Measurements from ENCODE around the gene HOXB7.

Gene HOXB7

GRCh38 chr17:48642843-48643696, 32.3 kb upstream of the HOXB7 start:
- no peaks in the 10 kb centered on the region for H3K36me3 ChIP-seq (ENCODE audit: insufficient read depth, low read depth, low read length)
- peaks cover 100% of the 10 kb centered on the region for H3K27me3 ChIP-seq (ENCODE audit: insufficient read depth, low read length)
- H3K4me1 ChIP-seq (ENCODE audit: insufficient read depth, low read length) = no peaks in the 10 kb centered on the region
- H3K9ac ChIP-seq (ENCODE audit: low read depth, low read length) = no peak overlapping the region
- H3K27ac ChIP-seq (ENCODE audit: low read length) = no peak overlapping the region
- no peak overlapping the region for H3K4me3 ChIP-seq (ENCODE audit: low read length)
- H3K9me3 ChIP-seq (ENCODE audit: insufficient read depth, low read depth, low read length) = no peaks in the 10 kb centered on the region; the same call in 1 of the 2 replicates

DNA sequence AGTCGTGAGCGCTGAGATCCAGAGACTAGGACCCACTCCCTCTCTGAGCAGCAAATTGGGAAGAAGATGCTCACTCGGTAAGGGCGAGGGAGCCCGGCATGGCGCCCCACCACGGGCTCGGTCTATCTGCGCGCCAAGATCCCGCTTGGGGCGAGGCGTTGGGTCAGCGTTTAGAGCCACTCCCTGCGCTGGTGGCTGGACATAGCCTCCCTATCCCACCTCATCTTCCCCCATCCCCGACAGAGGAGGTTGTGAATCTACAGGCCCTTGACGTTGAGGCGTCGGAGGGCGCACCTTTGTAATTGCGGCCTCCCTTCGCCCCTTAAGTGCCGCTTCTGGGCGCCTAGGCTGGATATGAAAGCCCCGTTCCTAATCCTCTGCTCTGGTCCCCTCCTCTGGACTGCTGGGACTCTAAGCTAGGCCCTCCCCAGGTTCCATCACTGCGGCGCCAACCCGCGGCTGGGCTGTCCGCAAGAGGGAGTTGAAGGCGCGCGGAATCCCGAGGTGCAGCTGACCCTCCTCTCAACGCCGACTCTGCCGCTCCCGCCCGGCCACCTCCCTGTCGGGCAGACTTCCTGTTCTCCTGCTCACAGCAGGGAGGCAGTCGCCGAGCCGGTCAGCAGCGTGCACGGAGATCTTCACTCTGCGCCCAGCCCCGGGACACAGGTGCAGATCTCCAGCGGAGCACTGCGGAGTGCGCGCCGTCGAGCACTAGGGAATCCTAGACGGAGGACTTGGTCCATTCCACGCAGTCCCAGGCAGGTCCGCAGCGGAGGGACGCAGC, 31.4 kb upstream of the HOXB7 start:
- Histone ChIP-seq H3K9me3 (ENCODE audit: insufficient read depth, low read depth, low read length) (no peaks in the 10 kb centered on the region; the same call in 1 of the 2 replicates), H3K27ac (ENCODE audit: low read length) (no peak overlapping the region), H3K27me3 (ENCODE audit: insufficient read depth, low read length) (peaks cover 100% of the 10 kb centered on the region), H3K4me1 (ENCODE audit: insufficient read depth, low read length) (no peaks in the 10 kb centered on the region), H3K36me3 (ENCODE audit: insufficient read depth, low read depth, low read length) (no peaks in the 10 kb centered on the region), H3K4me3 (ENCODE audit: low read length) (no peak overlapping the region), H3K9ac (ENCODE audit: low read depth, low read length) (no peak overlapping the region)

- Histone ChIP-seq H3K4me1 (ENCODE audit: insufficient read depth, low read length) (no peaks in the 10 kb centered on the region), H3K9ac (ENCODE audit: low read depth, low read length) (no peak overlapping the region), H3K36me3 (ENCODE audit: insufficient read depth, low read depth, low read length) (no peaks in the 10 kb centered on the region), H3K27me3 (ENCODE audit: insufficient read depth, low read length) (peaks cover 100% of the 10 kb centered on the region), H3K27ac (ENCODE audit: low read length) (no peak overlapping the region), H3K4me3 (ENCODE audit: low read length) (no peak overlapping the region), H3K9me3 (ENCODE audit: insufficient read depth, low read depth, low read length) (no peaks in the 10 kb centered on the region; the same call in 1 of the 2 replicates)
These were observed 30.8 kb upstream of the HOXB7 start for GRCh38 chr17:48641541-48642058.

- Histone ChIP-seq H3K36me3 (ENCODE audit: insufficient read depth, low read depth, low read length) (no peaks in the 10 kb centered on the region), H3K9ac (ENCODE audit: low read depth, low read length) (no peak overlapping the region), H3K27me3 (ENCODE audit: insufficient read depth, low read length) (peaks cover 100% of the 10 kb centered on the region), H3K27ac (ENCODE audit: low read length) (no peak overlapping the region), H3K4me3 (ENCODE audit: low read length) (no peak overlapping the region), H3K9me3 (ENCODE audit: insufficient read depth, low read depth, low read length) (no peaks in the 10 kb centered on the region; the same call in 1 of the 2 replicates), H3K4me1 (ENCODE audit: insufficient read depth, low read length) (no peaks in the 10 kb centered on the region)
These were observed 30.0 kb upstream of the HOXB7 start for GRCh38 chr17:48640858-48641180.

DNA sequence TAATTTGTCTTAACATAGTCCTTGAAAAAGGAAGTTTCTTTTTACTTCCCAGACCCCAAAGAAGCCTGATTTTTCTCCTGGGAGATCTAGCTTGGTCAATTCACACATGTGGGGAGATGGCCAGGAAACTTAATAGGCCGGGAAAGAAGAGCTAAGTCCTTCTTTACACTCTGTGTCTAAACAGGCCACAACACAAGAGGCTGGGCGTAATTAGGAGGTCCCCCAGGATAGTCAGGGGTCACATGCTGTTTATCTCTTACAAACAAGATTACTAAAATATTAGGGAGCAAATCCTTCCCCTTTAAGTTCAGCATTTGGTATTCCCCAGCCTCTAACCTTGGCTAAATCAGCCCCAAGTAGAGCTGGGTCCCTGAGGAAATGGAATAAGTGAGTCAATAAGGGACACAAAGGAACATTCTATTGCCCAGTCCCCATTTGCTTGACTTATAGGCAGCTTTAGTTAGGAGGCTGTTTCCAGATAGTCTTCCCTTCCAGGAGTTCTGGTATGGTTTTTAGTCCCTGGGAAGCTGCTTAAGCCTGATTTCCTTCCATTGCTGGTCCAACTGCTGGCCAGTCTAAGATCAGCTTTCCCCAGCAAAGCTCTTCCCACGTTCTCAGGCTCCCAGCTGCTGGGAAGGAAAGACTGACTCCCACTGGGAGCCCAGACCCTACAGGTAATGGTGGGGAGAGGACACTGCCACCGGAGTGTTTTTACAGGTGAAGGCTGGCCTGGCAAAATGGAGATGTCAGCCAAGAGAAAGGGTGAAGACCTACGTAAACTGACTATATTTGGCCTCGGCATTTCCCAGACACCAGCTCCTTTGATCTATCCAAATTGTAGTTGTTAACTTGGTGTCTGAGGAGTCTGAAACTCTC, 29.4 kb upstream of the HOXB7 start:
- no peak overlapping the region for H3K27ac ChIP-seq (ENCODE audit: low read length)
- H3K9ac ChIP-seq (ENCODE audit: low read depth, low read length) = no peak overlapping the region
- H3K27me3 ChIP-seq (ENCODE audit: insufficient read depth, low read length) = peaks cover 100% of the 10 kb centered on the region
- no peaks in the 10 kb centered on the region; the same call in 1 of the 2 replicates for H3K9me3 ChIP-seq (ENCODE audit: insufficient read depth, low read depth, low read length)
- H3K4me3 ChIP-seq (ENCODE audit: low read length) = no peak overlapping the region
- H3K4me1 ChIP-seq (ENCODE audit: insufficient read depth, low read length) = no peaks in the 10 kb centered on the region
- H3K36me3 ChIP-seq (ENCODE audit: insufficient read depth, low read depth, low read length) = no peaks in the 10 kb centered on the region

GRCh38 chr17:48639136-48639535, 28.3 kb upstream of the HOXB7 start:
- H3K9me3 ChIP-seq (ENCODE audit: insufficient read depth, low read depth, low read length) = no peaks in the 10 kb centered on the region; the same call in 1 of the 2 replicates
- no peak overlapping the region for H3K27ac ChIP-seq (ENCODE audit: low read length)
- peaks cover 100% of the 10 kb centered on the region for H3K27me3 ChIP-seq (ENCODE audit: insufficient read depth, low read length)
- H3K36me3 ChIP-seq (ENCODE audit: insufficient read depth, low read depth, low read length) = no peaks in the 10 kb centered on the region
- H3K4me1 ChIP-seq (ENCODE audit: insufficient read depth, low read length) = no peaks in the 10 kb centered on the region
- H3K9ac ChIP-seq (ENCODE audit: low read depth, low read length) = no peak overlapping the region
- H3K4me3 ChIP-seq (ENCODE audit: low read length) = no peak overlapping the region

DNA sequence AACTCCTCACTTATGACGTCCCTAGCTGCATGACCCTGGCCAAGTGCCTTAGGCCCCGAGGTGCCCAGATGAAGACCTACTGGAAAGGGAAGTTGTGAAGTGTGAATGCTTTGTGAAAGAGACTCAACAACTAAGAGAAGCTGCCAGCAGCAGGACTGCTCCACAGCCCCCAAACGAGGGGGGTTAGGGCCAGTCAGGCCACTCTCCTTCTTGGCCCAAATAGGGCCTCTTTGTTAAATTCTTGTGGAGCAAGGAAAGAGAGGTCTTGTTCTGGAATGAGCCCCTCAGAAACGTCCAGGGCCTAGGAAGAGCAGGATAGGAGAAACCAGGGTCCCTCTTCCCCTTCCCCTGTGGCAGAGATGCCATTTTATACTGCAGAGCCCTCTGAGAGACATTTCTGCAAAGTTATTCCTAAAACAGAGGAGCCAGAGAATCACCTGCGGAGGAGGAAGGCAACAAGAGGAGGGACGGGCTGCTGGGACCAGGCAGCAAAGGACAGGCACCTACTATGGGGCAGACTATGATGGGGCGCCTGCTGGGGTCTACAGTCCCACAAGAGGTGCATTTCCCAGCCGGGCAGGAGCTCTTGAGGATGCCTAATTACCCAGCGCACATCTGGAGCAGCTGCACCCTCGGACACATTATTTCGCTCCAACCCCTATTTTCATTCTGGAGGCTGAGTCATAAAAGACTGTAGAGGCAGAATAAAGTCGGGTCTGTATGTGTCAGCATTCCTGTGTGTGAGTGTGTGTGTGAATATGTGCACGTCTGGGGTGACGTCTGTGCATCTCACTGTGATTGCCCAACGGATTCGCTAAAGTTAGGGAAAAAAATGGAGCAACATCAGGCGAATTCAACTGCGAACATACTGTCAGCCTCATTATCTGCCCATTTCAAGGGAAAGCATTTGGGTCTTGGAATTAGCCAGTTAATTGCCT, 26.8 kb upstream of the HOXB7 start:
- Histone ChIP-seq H3K4me3 (ENCODE audit: low read length) (no peak overlapping the region), H3K27ac (ENCODE audit: low read length) (no peak overlapping the region), H3K36me3 (ENCODE audit: insufficient read depth, low read depth, low read length) (no peaks in the 10 kb centered on the region), H3K9ac (ENCODE audit: low read depth, low read length) (no peak overlapping the region), H3K27me3 (ENCODE audit: insufficient read depth, low read length) (peaks cover 100% of the 10 kb centered on the region), H3K4me1 (ENCODE audit: insufficient read depth, low read length) (no peaks in the 10 kb centered on the region), H3K9me3 (ENCODE audit: insufficient read depth, low read depth, low read length) (peaks cover 7% of the 10 kb centered on the region; the same call in 1 of the 2 replicates)

- Histone ChIP-seq H3K27me3 (ENCODE audit: insufficient read depth, low read length) (peaks cover 100% of the 10 kb centered on the region), H3K27ac (ENCODE audit: low read length) (no peak overlapping the region), H3K4me3 (ENCODE audit: low read length) (no peak overlapping the region), H3K9me3 (ENCODE audit: insufficient read depth, low read depth, low read length) (peaks cover 14% of the 10 kb centered on the region; the same call in 1 of the 2 replicates), H3K36me3 (ENCODE audit: insufficient read depth, low read depth, low read length) (no peaks in the 10 kb centered on the region), H3K4me1 (ENCODE audit: insufficient read depth, low read length) (no peaks in the 10 kb centered on the region), H3K9ac (ENCODE audit: low read depth, low read length) (no peak overlapping the region)
These were observed 25.6 kb upstream of the HOXB7 start for GRCh38 chr17:48636177-48637018.

DNA sequence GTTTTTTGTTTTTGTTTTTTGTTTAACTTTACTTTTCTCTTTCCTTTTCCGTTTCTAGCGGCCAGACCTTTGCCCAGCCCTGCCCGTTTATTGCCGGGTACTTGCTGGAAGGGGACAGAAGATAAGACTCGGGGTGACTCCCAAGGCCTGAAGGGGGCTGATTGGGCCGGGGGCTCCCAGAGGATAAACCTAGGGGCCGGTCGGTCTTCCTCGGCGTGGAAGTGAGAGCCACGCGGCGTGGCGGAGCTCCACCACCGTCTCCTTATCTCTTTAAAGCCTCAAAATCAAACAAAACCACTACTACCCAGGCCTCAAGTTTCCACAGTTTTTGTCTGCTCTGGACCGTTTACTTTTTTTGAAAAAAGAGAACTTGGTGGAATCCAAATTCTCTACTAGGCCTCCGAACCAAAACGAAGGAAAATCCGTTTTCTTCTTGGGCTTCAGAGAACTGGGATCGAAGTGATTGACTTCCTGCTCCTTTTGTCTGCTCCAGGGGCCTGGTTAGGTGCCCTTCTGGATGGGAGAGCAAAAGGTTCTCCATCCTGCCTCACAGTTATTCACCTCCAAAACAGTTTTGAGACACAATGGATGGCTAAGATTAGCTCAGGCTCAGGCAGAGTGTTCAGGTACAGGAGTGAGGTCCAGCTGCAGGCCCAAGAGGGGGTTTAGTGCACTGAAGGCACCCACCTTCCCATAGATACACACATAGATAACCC, 23.8 kb upstream of the HOXB7 start:
- H3K4me1 ChIP-seq (ENCODE audit: insufficient read depth, low read length) = no peaks in the 10 kb centered on the region
- H3K27ac ChIP-seq (ENCODE audit: low read length) = no peak overlapping the region
- H3K9ac ChIP-seq (ENCODE audit: low read depth, low read length) = no peak overlapping the region
- H3K9me3 ChIP-seq (ENCODE audit: insufficient read depth, low read depth, low read length) = peaks cover 16% of the 10 kb centered on the region; the same call in 1 of the 2 replicates
- H3K4me3 ChIP-seq (ENCODE audit: low read length) = no peak overlapping the region
- H3K27me3 ChIP-seq (ENCODE audit: insufficient read depth, low read length) = peaks cover 100% of the 10 kb centered on the region
- no peaks in the 10 kb centered on the region for H3K36me3 ChIP-seq (ENCODE audit: insufficient read depth, low read depth, low read length)

All from iPS-20b (cell line).